Upper lobe of right lung (tissue), 1 donor: Measurements from ENCODE around the gene JUND. TPM values are rescaled to one million over a fixed set of nuclear protein-coding genes. Genes with fewer than 3 reads are reported as not detected.

Source experiments
- ATAC-seq: fragments of 200-7000 bp; cut with Tn5 transposase; one replicate; pipeline ENCODE4 v1.9.1; 2020; ENCODE audit warnings: mild to moderate bottlenecking, moderate library complexity
- DNase-seq: peaks from one replicate; pipeline ENCODE4 v3.0.0-alpha.2; 2020
- H3K27ac ChIP-seq: fragments of 200-600 bp; one replicate; pipeline ENCODE4 v1.8.0; 2022
- H3K27me3 ChIP-seq: fragments of 200-600 bp; one replicate; pipeline ENCODE4 v1.8.0; 2022; ENCODE audit warnings: mild to moderate bottlenecking
- H3K36me3 ChIP-seq: fragments of 200-600 bp; one replicate; pipeline ENCODE4 v1.8.0; 2022
- H3K4me1 ChIP-seq: fragments of 200-600 bp; one replicate; pipeline ENCODE4 v1.8.0; 2022
- H3K4me3 ChIP-seq: fragments of 200-600 bp; one replicate; pipeline ENCODE4 v1.8.0; 2022; ENCODE audit warnings: mild to moderate bottlenecking
- H3K9me3 ChIP-seq: fragments of 200-600 bp; one replicate; pipeline ENCODE4 v1.8.0; 2022
- CTCF ChIP-seq: fragments of 200-600 bp; IDR thresholded peaks from one replicate; pipeline ENCODE4 v1.8.0; 2022; ENCODE audit warnings: antibody characterized with exemption
- intact Hi-C: fragments of 100-400 bp; cut with DNase I; formaldehyde crosslinking; loops from one replicate; pipeline ENCODE4 v1.11.0; 2022
- total RNA-seq: library from RNA; stranded (reverse); fragmentation: NEBNext Ultra II Directional; extraction: Animal tissue kit (Norgen Biotek cat#: 25700); gene quantifications from one replicate; pipeline ENCODE4 v1.2.1, GENCODE V29; 2021
- donor health status: DM: no; HTN: yes; CAD: no; lungs with severe emphysema.

Gene JUND
- total RNA-seq, 1 donor from 2014 or later: 204 TPM

- H3K9me3 ChIP-seq: no peaks in the 10 kb centered on the region
- H3K27me3 ChIP-seq: no peaks in the 10 kb centered on the region
- ATAC-seq (no peak), DNase-seq (no peak)
- no peaks in the 10 kb centered on the region for H3K36me3 ChIP-seq
- peaks cover 14% of the 10 kb centered on the region for H3K4me1 ChIP-seq
- peak overlapping the region; percentile 77 for H3K4me3 ChIP-seq
- intact Hi-C loops: no loop called here
- no peak for TF ChIP-seq CTCF
- peak overlapping the region; percentile 99 for H3K27ac ChIP-seq
These were observed 11.0 kb upstream of the JUND start for GRCh38 chr19:18292462-18292809.

- no peaks in the 10 kb centered on the region for H3K36me3 ChIP-seq
- ATAC-seq (peak; percentile 87), DNase-seq (peak; percentile 97)
- H3K27ac ChIP-seq: peak overlapping the region; percentile 99
- peak overlapping the region; percentile 77 for H3K4me3 ChIP-seq
- TF ChIP-seq CTCF: no peak
- H3K9me3 ChIP-seq: no peaks in the 10 kb centered on the region
- peaks cover 14% of the 10 kb centered on the region for H3K4me1 ChIP-seq
- intact Hi-C loops: no loop called here
- H3K27me3 ChIP-seq: no peaks in the 10 kb centered on the region
These were observed 10.4 kb upstream of the JUND start for GRCh38 chr19:18291590-18292461.

GRCh38 chr19:18291019-18291524 is 9.7 kb upstream of the JUND start:
- intact Hi-C loops: no loop called here
- Histone ChIP-seq H3K27ac (peak overlapping the region; percentile 99), H3K4me1 (peaks cover 14% of the 10 kb centered on the region), H3K9me3 (no peaks in the 10 kb centered on the region), H3K27me3 (no peaks in the 10 kb centered on the region), H3K4me3 (peak overlapping the region; percentile 77), H3K36me3 (no peaks in the 10 kb centered on the region)
- DNase-seq (no peak), ATAC-seq (no peak)
- no peak for TF ChIP-seq CTCF

- ATAC-seq (no peak), DNase-seq (no peak)
- H3K4me1 ChIP-seq: peaks cover 14% of the 10 kb centered on the region
- H3K9me3 ChIP-seq: no peaks in the 10 kb centered on the region
- H3K4me3 ChIP-seq: no peak overlapping the region
- intact Hi-C loops: no loop called here
- TF ChIP-seq CTCF: no peak
- peak overlapping the region; percentile 55 for H3K27ac ChIP-seq
- no peaks in the 10 kb centered on the region for H3K36me3 ChIP-seq
- no peaks in the 10 kb centered on the region for H3K27me3 ChIP-seq
These were observed 9.0 kb upstream of the JUND start for GRCh38 chr19:18290302-18291018.

GRCh38 chr19:18289471-18290301 is 8.3 kb upstream of the JUND start:
- no peaks in the 10 kb centered on the region for H3K27me3 ChIP-seq
- intact Hi-C loops: no loop called here
- no peak overlapping the region for H3K4me3 ChIP-seq
- no peaks in the 10 kb centered on the region for H3K36me3 ChIP-seq
- peak overlapping the region; percentile 55 for H3K27ac ChIP-seq
- ATAC-seq (no peak), DNase-seq (no peak)
- no peak for TF ChIP-seq CTCF
- H3K9me3 ChIP-seq: no peaks in the 10 kb centered on the region
- H3K4me1 ChIP-seq: peaks cover 14% of the 10 kb centered on the region
